ENCODE data around the gene ARPC1B.

- TF ChIP-seq, protein P1, sequence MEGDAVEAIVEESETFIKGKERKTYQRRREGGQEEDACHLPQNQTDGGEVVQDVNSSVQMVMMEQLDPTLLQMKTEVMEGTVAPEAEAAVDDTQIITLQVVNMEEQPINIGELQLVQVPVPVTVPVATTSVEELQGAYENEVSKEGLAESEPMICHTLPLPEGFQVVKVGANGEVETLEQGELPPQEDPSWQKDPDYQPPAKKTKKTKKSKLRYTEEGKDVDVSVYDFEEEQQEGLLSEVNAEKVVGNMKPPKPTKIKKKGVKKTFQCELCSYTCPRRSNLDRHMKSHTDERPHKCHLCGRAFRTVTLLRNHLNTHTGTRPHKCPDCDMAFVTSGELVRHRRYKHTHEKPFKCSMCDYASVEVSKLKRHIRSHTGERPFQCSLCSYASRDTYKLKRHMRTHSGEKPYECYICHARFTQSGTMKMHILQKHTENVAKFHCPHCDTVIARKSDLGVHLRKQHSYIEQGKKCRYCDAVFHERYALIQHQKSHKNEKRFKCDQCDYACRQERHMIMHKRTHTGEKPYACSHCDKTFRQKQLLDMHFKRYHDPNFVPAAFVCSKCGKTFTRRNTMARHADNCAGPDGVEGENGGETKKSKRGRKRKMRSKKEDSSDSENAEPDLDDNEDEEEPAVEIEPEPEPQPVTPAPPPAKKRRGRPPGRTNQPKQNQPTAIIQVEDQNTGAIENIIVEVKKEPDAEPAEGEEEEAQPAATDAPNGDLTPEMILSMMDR (IDR thresholded peaks at IDR 0.05; ENCODE audit: low read depth, low read length), result no peak
- TF ChIP-seq MYC (IDR thresholded peaks at IDR 0.05; ENCODE audit: low read depth, low read length), result no peak
Observed at GRCh38 chr7:99325001-99325493, 49.5 kb upstream of the ARPC1B start.

All from NB4 (cell line).